Activated naive CD4-positive, alpha-beta T cell treated with anti-CD3 and anti-CD28 coated beads, Interleukin-2, amount 50 U/mL, for 16 hours (primary cell): ENCODE measurements around the gene CERKL.

ENCODE experiments used
- DNase-seq: peaks from one replicate; pipeline ENCODE4 v3.0.0-alpha.2; 2020

CERKL gene

DNA sequence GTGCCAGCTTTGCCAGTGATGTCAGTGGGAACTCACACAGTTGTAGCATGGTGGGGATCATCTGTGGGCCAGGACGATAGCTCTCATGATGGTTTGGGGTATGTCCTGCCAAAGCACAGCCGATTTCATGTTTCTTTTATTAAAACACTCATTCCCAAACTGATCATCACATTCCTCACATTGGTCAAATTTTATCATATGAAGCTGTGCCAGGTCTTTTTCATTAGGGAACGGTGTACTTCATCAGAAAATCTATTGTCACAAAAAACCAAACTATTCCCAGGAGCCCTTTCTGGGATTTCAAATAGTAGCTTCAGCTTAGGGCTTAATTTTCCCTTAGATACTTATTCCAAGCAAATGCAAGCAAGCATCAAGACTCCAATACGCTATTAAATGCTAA is 157.7 kb downstream of the CERKL start:
- no peak for DNase-seq
